ENCODE results near the gene DAPK2. TPM values are rescaled to one million over a fixed set of nuclear protein-coding genes. Genes with fewer than 3 reads are reported as not detected.

DAPK2 gene
- total and polyA plus RNA-seq, 12 donors: 20.8 to 62.6 (median 38.5) TPM

DNA sequence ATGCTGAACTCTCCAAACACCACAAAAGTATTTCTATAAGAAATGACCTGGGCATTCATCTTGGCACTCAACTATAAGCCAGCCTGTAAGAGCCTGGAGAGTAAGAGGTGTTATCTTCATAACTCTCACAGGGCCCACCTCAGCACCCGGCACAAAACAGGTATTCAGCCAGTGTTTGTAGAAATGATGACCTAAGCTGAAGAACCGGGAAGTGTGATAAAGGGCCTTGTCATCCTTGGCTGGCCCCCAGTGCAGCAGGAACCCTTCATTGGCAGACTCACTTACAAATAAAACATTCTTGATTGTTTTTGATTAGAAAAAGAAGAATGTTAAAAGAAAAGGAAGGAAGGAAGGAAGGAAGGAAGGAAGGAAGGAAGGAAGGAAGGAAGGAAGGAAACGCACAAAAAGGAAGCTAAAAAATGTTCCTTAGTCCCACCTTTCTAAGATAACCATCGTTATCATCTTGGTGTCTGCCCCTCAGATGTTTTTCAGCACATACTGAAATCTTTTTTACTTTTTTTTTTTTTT is 52.1 kb downstream of the DAPK2 start:
- WGBS, 2 donors: 40 to 44% methylated on average over 4 of the region's 4 CpGs
- ATAC-seq (no peak), DNase-seq (no peak)
- TF ChIP-seq, protein P1, sequence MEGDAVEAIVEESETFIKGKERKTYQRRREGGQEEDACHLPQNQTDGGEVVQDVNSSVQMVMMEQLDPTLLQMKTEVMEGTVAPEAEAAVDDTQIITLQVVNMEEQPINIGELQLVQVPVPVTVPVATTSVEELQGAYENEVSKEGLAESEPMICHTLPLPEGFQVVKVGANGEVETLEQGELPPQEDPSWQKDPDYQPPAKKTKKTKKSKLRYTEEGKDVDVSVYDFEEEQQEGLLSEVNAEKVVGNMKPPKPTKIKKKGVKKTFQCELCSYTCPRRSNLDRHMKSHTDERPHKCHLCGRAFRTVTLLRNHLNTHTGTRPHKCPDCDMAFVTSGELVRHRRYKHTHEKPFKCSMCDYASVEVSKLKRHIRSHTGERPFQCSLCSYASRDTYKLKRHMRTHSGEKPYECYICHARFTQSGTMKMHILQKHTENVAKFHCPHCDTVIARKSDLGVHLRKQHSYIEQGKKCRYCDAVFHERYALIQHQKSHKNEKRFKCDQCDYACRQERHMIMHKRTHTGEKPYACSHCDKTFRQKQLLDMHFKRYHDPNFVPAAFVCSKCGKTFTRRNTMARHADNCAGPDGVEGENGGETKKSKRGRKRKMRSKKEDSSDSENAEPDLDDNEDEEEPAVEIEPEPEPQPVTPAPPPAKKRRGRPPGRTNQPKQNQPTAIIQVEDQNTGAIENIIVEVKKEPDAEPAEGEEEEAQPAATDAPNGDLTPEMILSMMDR (IDR thresholded peaks at IDR 0.05): no peak
- Histone ChIP-seq H3K27me3 (no peaks in the 10 kb centered on the region), H3K4me1 (peaks cover 32 to 78% (median 58%) of the 10 kb centered on the region in 9 donors), H3K4me3 (no peak overlapping the region), H3K36me3 (no peaks in the 10 kb centered on the region), H3K27ac (peak overlapping the region in 5 of 10 donors; percentile 7 to 73 (median 25)), H3K9me3 (no peaks in the 10 kb centered on the region)
- intact Hi-C loops (cut with DNase I): loop anchor here in 1 of 10 donors (5.0 kb wide), 1 partner anchor 47 kb away; no protein-coding TSS in a partner anchor

DNA sequence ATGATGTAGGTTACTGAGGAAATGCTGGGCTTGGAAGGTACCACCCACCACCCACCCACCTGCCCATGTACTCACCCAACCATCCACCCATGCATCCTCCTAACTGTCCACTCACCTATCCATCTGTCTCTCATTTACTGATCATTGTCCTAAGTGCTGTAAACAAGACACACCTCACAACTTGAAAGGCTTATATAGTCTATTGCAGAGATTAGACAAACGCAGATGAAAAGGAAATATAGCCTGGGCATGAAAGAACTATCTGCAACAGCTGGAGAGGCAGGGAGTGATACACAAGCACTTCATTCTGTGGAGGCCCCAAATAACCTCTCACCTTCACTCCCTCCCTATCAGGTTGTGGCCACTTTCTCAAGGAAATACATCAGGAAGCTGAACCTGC is 54.0 kb downstream of the DAPK2 start:
- 17 to 40% methylated on average over 1 of the region's 1 CpG for WGBS, 2 donors
- H3K4me3 ChIP-seq: no peak overlapping the region
- TF ChIP-seq, protein P1 (IDR thresholded peaks at IDR 0.05): no peak
- peaks cover 21 to 72% (median 56%) of the 10 kb centered on the region in 9 donors for H3K4me1 ChIP-seq
- peak overlapping the region in 8 of 10 donors; percentile 39 to 77 (median 70) for H3K27ac ChIP-seq
- H3K9me3 ChIP-seq: no peaks in the 10 kb centered on the region
- no peak for ATAC-seq
- no peaks in the 10 kb centered on the region for H3K36me3 ChIP-seq
- DNase-seq: no peak
- intact Hi-C loops (cut with DNase I): loop anchor here in 1 of 10 donors (5.0 kb wide), 1 partner anchor 45 kb away; no protein-coding TSS in a partner anchor
- H3K27me3 ChIP-seq: no peaks in the 10 kb centered on the region

DNA sequence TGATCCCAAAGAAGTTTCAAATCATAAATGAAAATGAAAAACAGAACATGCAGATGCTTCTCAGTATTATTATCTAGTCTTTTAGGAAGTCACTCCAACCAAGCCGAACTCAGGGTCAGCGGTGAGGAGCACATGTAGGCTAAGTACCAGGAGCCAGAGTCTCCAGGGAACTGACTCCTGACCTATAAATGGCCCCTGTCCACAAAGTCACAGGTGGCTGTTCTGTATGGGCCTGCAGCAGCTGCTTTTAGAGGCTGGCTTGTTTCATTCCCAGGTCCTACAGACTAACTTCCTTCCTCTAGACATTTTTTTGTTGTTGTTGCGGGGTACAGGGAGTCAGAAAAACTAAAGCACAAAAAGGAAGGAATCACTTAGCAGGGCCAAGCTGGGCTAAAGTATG is 54.6 kb downstream of the DAPK2 start:
- peak in 7 of 8 donors; percentile 23 to 57 (median 50) for ATAC-seq
- TF ChIP-seq, protein P1 (IDR thresholded peaks at IDR 0.05): no peak

DNA sequence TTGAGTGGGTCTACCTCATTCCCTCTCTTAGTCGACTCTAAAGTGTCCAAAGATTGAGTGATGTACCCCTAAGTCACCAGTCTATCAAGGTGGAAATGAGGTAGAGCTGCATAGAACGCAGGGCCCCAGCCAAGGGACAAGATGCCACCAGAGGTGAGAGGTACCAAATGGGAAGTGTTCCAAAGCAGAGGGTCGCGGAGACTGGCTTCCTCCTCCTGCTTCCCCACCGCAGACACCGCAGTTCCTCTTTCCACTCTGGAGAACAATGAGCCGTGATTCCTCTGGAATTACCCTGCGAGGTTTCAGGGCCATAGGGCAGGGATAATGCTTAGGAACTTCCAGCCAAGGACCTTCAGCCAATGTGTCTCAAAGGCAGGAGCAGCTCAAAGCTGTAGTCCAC is 55.8 kb downstream of the DAPK2 start:
- ATAC-seq (peak in 1 of 8 donors; percentile 31), DNase-seq (no peak)
- no peaks in the 10 kb centered on the region for H3K9me3 ChIP-seq
- no peaks in the 10 kb centered on the region for H3K36me3 ChIP-seq
- no peaks in the 10 kb centered on the region for H3K27me3 ChIP-seq
- TF ChIP-seq, protein P1 (IDR thresholded peaks at IDR 0.05): no peak
- peak overlapping the region in 9 of 10 donors; percentile 58 to 77 (median 69) for H3K27ac ChIP-seq
- peaks cover 30 to 76% (median 68%) of the 10 kb centered on the region in 9 donors for H3K4me1 ChIP-seq
- no peak overlapping the region for H3K4me3 ChIP-seq
- WGBS, 2 donors: 55 to 67% methylated on average over 8 of the region's 8 CpGs
- intact Hi-C loops (cut with DNase I): loop anchor here in 1 of 10 donors (5.0 kb wide), 1 partner anchor 43 kb away; no protein-coding TSS in a partner anchor

More for the DNA sequence above, 54.6 kb downstream of the DAPK2 start:
- no peak for DNase-seq
- Histone ChIP-seq H3K9me3 (no peaks in the 10 kb centered on the region), H3K27ac (peak overlapping the region in 9 of 10 donors; percentile 58 to 77 (median 69)), H3K36me3 (no peaks in the 10 kb centered on the region), H3K27me3 (no peaks in the 10 kb centered on the region), H3K4me1 (peaks cover 21 to 74% (median 62%) of the 10 kb centered on the region in 9 donors), H3K4me3 (no peak overlapping the region)
- intact Hi-C loops (cut with DNase I): loop anchor here in 1 of 10 donors (5.0 kb wide), 1 partner anchor 44 kb away; no protein-coding TSS in a partner anchor
- WGBS, 2 donors: 26 to 48% methylated on average over 3 of the region's 3 CpGs
